Tibial artery (tissue), 4 donors: ENCODE results near the gene IGFLR1.

Source experiments
- DNase-seq, 2 donors: peaks; one replicate each; pipeline ENCODE4 v3.0.0-alpha.2; 2019
- H3K27ac ChIP-seq, 2 donors: fragments of 200-600 bp; sonication (generic) in 1 of 2; 1 replicate in 1 of 2; 2 replicates in 1 of 2; pipeline ENCODE4 v1.5.1; 2018 to 2019; ENCODE audit warnings: mild to moderate bottlenecking in 1 of 2
- H3K27me3 ChIP-seq, 2 donors: fragments of 200-600 bp; sonication (generic) in 1 of 2; one replicate each; pipeline versions ENCODE4 v1.5.1 to v1.6.0; 2016 to 2019
- H3K36me3 ChIP-seq, 3 donors: fragments of 200-600 bp; sonication (generic) in 2 of 3; one replicate each; pipeline ENCODE4 v1.5.1; 2016 to 2019; ENCODE audit warnings: mild to moderate bottlenecking in 2 of 3
- H3K4me1 ChIP-seq, 4 donors: fragments of 200-600 bp; sonication (generic) in 2 of 4; 1 replicate in 3 of 4; 2 replicates in 1 of 4; pipeline ENCODE4 v1.5.1; 2016 to 2019
- H3K4me3 ChIP-seq, 2 donors: fragments of 200-600 bp; sonication (generic) in 1 of 2; 1 replicate in 1 of 2; 2 replicates in 1 of 2; pipeline ENCODE4 v1.5.1; 2018 to 2019; ENCODE audit warnings: mild to moderate bottlenecking in 2 of 2
- H3K9me3 ChIP-seq, 3 donors: fragments of 200-600 bp; sonication (generic) in 1 of 3; one replicate each; pipeline ENCODE4 v1.5.1; 2016 to 2019
- intact Hi-C: fragments of 100-400 bp; cut with DNase I; formaldehyde crosslinking; loops from one replicate; pipeline ENCODE4 v1.15.0; 2023; ENCODE audit warnings: low total_unique reads
- TF ChIP-seq, protein P1 (sequence below), 2 experiments: fragments of 200-600 bp in 1 of 2; fragments of 450-650 bp in 1 of 2; IDR thresholded peaks; one replicate each; pipeline ENCODE4 v1.5.1; 2017 to 2019; ENCODE audit warnings: antibody characterized with exemption in 2 of 2, mild to moderate bottlenecking in 1 of 2, moderate library complexity in 1 of 2

Gene IGFLR1

DNA sequence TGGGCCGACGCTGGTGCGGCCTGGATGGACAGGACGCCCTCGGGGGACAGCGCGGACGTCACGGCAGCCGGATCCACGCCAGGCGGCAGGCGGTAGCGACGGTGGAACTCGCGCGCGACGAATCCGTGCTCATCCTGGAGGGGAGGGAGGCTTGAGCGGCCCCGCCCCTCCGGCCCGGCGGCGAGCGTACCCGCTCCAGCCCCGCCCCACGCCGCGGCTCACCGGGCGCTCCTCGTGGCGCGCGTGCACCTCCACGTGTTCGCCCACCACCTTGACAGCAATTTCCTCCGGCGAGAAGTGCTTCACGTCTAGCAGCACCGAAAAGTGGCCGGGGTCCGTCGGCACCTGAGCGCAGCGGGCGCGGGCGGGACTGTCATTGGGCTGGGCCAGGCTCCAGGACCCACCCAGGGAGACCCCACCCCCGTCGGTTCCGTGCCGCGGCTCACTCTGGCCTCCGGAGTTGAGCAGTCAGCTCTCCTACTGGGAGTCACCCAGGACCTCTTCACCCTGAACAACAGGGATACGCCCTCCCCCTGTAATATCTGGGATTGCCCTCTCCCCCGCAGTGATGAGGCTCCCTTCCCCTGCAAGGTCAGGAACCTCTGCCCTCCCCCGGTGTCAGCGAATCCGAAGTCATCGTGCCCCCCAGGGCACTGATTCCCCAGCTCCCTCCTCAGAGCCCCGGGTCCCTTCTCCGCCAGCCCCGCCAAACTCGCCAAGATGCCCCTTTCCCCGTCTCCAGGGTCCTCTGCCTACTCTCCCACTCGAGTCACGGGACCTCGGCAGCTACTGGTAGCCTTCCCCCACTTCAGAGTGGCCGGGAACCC, 13.5 kb upstream of the IGFLR1 start:
- peaks cover 11 to 32% (median 29%) of the 10 kb centered on the region in 3 donors for H3K36me3 ChIP-seq
- intact Hi-C loops: loop anchor here (5.0 kb wide), 1 partner anchor 38 kb away; the partner anchor contains the start of gene KMT2B
- no peaks in the 10 kb centered on the region for H3K9me3 ChIP-seq
- peaks cover 5 to 52% (median 36%) of the 10 kb centered on the region in 4 donors for H3K4me1 ChIP-seq
- TF ChIP-seq, protein P1, sequence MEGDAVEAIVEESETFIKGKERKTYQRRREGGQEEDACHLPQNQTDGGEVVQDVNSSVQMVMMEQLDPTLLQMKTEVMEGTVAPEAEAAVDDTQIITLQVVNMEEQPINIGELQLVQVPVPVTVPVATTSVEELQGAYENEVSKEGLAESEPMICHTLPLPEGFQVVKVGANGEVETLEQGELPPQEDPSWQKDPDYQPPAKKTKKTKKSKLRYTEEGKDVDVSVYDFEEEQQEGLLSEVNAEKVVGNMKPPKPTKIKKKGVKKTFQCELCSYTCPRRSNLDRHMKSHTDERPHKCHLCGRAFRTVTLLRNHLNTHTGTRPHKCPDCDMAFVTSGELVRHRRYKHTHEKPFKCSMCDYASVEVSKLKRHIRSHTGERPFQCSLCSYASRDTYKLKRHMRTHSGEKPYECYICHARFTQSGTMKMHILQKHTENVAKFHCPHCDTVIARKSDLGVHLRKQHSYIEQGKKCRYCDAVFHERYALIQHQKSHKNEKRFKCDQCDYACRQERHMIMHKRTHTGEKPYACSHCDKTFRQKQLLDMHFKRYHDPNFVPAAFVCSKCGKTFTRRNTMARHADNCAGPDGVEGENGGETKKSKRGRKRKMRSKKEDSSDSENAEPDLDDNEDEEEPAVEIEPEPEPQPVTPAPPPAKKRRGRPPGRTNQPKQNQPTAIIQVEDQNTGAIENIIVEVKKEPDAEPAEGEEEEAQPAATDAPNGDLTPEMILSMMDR (IDR thresholded peaks at IDR 0.05): peak in 1 of 2 experiments; percentile 4
- peak overlapping the region; percentile 93 to 100 for H3K27ac ChIP-seq
- DNase-seq: peak; percentile 87 to 98
- no peaks in the 10 kb centered on the region for H3K27me3 ChIP-seq
- H3K4me3 ChIP-seq: peak overlapping the region; percentile 72 to 75

DNA sequence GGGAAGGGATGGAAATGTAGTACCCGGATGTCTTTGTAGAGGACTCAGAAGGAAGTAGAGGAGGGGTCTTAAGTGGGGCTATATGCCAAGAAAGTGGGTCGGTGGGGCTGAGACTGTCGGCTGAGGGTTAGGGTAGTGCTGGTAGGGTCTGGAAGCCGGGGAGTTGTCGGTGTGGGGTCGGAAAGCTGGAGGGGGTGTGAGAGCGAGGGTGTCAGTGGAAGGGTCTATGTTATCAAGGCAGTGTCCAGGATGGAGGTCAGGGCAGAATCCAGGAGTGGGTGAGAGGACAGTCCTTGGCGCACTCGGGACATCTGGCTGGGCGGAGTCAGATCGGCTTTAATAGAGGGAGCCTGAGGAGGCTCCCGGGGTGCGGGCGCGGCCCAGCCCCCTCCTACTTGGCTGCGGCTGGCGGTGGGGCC, 12.9 kb upstream of the IGFLR1 start:
- H3K27ac ChIP-seq: peak overlapping the region; percentile 93 to 100
- peak overlapping the region; percentile 72 to 75 for H3K4me3 ChIP-seq
- peaks cover 11 to 31% (median 29%) of the 10 kb centered on the region in 3 donors for H3K36me3 ChIP-seq
- intact Hi-C loops: loop anchor here (5.0 kb wide), 1 partner anchor 38 kb away; the partner anchor contains the start of gene KMT2B
- H3K9me3 ChIP-seq: no peaks in the 10 kb centered on the region
- no peak for DNase-seq
- TF ChIP-seq, protein P1 (IDR thresholded peaks at IDR 0.05): no peak
- H3K27me3 ChIP-seq: no peaks in the 10 kb centered on the region
- peaks cover 5 to 54% (median 39%) of the 10 kb centered on the region in 4 donors for H3K4me1 ChIP-seq

- peaks cover 11 to 31% (median 29%) of the 10 kb centered on the region in 3 donors for H3K36me3 ChIP-seq
- no peaks in the 10 kb centered on the region for H3K9me3 ChIP-seq
- H3K27me3 ChIP-seq: no peaks in the 10 kb centered on the region
- TF ChIP-seq, protein P1 (IDR thresholded peaks at IDR 0.05): no peak
- DNase-seq: no peak
- intact Hi-C loops: loop anchor here (5.0 kb wide), 1 partner anchor 37 kb away; the partner anchor contains the start of gene KMT2B
- H3K27ac ChIP-seq: peak overlapping the region; percentile 93 to 100
- H3K4me3 ChIP-seq: peak overlapping the region; percentile 72 to 75
- H3K4me1 ChIP-seq: peaks cover 5 to 54% (median 43%) of the 10 kb centered on the region in 4 donors
Observed at GRCh38 chr19:35754370-35755130, 12.3 kb upstream of the IGFLR1 start.

GRCh38 chr19:35753634-35754369, 11.6 kb upstream of the IGFLR1 start:
- TF ChIP-seq, protein P1 (IDR thresholded peaks at IDR 0.05): no peak
- Histone ChIP-seq H3K27me3 (no peaks in the 10 kb centered on the region), H3K36me3 (peaks cover 11 to 31% (median 29%) of the 10 kb centered on the region in 3 donors), H3K9me3 (no peaks in the 10 kb centered on the region), H3K4me1 (peaks cover 5 to 55% (median 43%) of the 10 kb centered on the region in 4 donors), H3K4me3 (no peak overlapping the region), H3K27ac (peak overlapping the region; percentile 93 to 100)
- intact Hi-C loops: no loop called here
- DNase-seq: no peak
